B cell (primary cell): ENCODE results near the gene VOPP1. TPM values are rescaled to one million over a fixed set of nuclear protein-coding genes. Genes with fewer than 3 reads are reported as not detected.
A peak's percentile ranks its signal among the peaks of the same experiment; 100 is the strongest.

Experiments used
- ATAC-seq: fragments of 200-7000 bp; cut with Tn5 transposase; one replicate; pipeline ENCODE4 v1.10.0; 2021; ENCODE audit warnings: low read depth, mild to moderate bottlenecking, moderate number of reproducible peaks, moderate library complexity
- CTCF ChIA-PET: fragments of 350-600 bp; sonication (Branson Sonifier 250); formaldehyde crosslinking; loops from one replicate; lab custom pipeline; 2021; ENCODE audit warnings: antibody characterized with exemption, inconsistent platforms; lab: Charles Lee
- POLR2A ChIA-PET: fragments of 350-600 bp; sonication (Branson Sonifier 250); formaldehyde crosslinking; loops from one replicate; lab custom pipeline; 2021; ENCODE audit warnings: antibody characterized with exemption; lab: Charles Lee
- DNase-seq: peaks from one replicate; pipeline ENCODE4 v3.0.0; 2013
- H2AFZ ChIP-seq: 2 replicates; pipeline ENCODE4 v1.6.1; 2012; ENCODE audit warnings: mild to moderate bottlenecking, low read depth, low read length; ENCODE audit not compliant: insufficient read depth, poor library complexity, severe bottlenecking
- H3K27ac ChIP-seq, 2 donors: 1 replicate in 1 of 2; 2 replicates in 1 of 2; pipeline ENCODE4 v1.5.1; 2012 to 2013; ENCODE audit warnings: low read length in 2 of 2, mild to moderate bottlenecking in 2 of 2, moderate library complexity in 1 of 2
- H3K27me3 ChIP-seq, 4 experiments: fragments of 200-600 bp in 1 of 4; sonication (generic) in 1 of 4; replicated peaks in 1 of 4; 1 replicate in 2 of 4; 2 replicates in 2 of 4; pipeline versions ENCODE4 v1.6.1 to v1.7.0; 2013 to 2016; ENCODE audit warnings: low read length in 3 of 4, mild to moderate bottlenecking in 2 of 4, mixed read lengths in 1 of 4, moderate library complexity in 1 of 4; ENCODE audit not compliant: insufficient read depth in 4 of 4, control insufficient read depth in 3 of 4; ENCODE audit errors: control extremely low read depth in 1 of 4
- H3K36me3 ChIP-seq, 2 experiments: replicated peaks in 1 of 2; 1 replicate in 1 of 2; 2 replicates in 1 of 2; pipeline versions ENCODE4 v1.6.1 to v1.7.1; 2013; ENCODE audit warnings: low read length in 1 of 2; ENCODE audit not compliant: insufficient read depth in 2 of 2, control insufficient read depth in 1 of 2; ENCODE audit errors: control extremely low read depth in 1 of 2, extremely low read depth in 1 of 2
- H3K4me1 ChIP-seq, 2 donors: fragments of 200-600 bp in 1 of 2; sonication (generic) in 1 of 2; 1 replicate in 1 of 2; 2 replicates in 1 of 2; pipeline versions ENCODE4 v1.5.1 to v1.6.1; 2013 to 2017; ENCODE audit warnings: low read length in 2 of 2; ENCODE audit not compliant: control insufficient read depth in 2 of 2, insufficient read depth in 2 of 2
- H3K4me2 ChIP-seq: replicated peaks from 2 replicates; pipeline ENCODE3; 2012; ENCODE audit warnings: mild to moderate bottlenecking, low read depth, low read length; ENCODE audit not compliant: poor library complexity, severe bottlenecking
- H3K4me3 ChIP-seq, 5 experiments: fragments of 200-600 bp in 1 of 5; sonication (generic) in 1 of 5; 1 replicate in 3 of 5; 2 replicates in 2 of 5; pipeline versions ENCODE4 v1.5.1 to v1.7.0; 2011 to 2016; ENCODE audit warnings: low read length in 4 of 5, mild to moderate bottlenecking in 4 of 5, low read depth in 2 of 5, control low read depth in 1 of 5, moderate library complexity in 1 of 5; ENCODE audit not compliant: insufficient read depth in 1 of 5; ENCODE audit errors: control extremely low read depth in 1 of 5, extremely low read depth in 1 of 5
- H3K79me2 ChIP-seq: fragments of 200-600 bp; sonication (generic); one replicate; pipeline ENCODE4 v1.6.0; 2016; ENCODE audit warnings: low read length; ENCODE audit not compliant: control insufficient read depth, insufficient read depth
- H3K9ac ChIP-seq: fragments of 200-600 bp; sonication (generic); 2 replicates; pipeline ENCODE4 v1.6.1; 2017; ENCODE audit warnings: mild to moderate bottlenecking, low read length, moderate library complexity
- H3K9me3 ChIP-seq, 3 donors: one replicate each; pipeline versions ENCODE4 v1.6.1 to v1.7.1; 2013; ENCODE audit warnings: low read length in 2 of 3; ENCODE audit not compliant: control insufficient read depth in 2 of 3, insufficient read depth in 1 of 3; ENCODE audit errors: control extremely low read depth in 1 of 3
- H4K20me1 ChIP-seq: 2 replicates; pipeline ENCODE4 v1.6.0; 2012; ENCODE audit warnings: mild to moderate bottlenecking, low read length; ENCODE audit not compliant: insufficient read depth, control insufficient read depth, poor library complexity, severe bottlenecking
- H3K27ac Mint-ChIP-seq: one replicate; pipeline ENCODE4 v1.8.0; 2021; ENCODE audit warnings: mixed read lengths
- H3K27me3 Mint-ChIP-seq: one replicate; pipeline ENCODE4 v1.8.0; 2021; ENCODE audit warnings: mixed read lengths
- H3K4me1 Mint-ChIP-seq: one replicate; pipeline ENCODE4 v1.8.0; 2021; ENCODE audit warnings: mixed read lengths
- H3K4me3 Mint-ChIP-seq: one replicate; pipeline ENCODE4 v1.8.0; 2021; ENCODE audit warnings: mixed read lengths
- H3K9me3 Mint-ChIP-seq: one replicate; pipeline ENCODE4 v1.8.0; 2022; ENCODE audit warnings: mixed read lengths; ENCODE audit not compliant: insufficient read depth
- CTCF ChIP-seq: fragments of 200-600 bp; IDR thresholded peaks from one replicate; pipeline ENCODE4 v1.8.0; 2022; ENCODE audit warnings: antibody characterized with exemption, mild to moderate bottlenecking
- EZH2 ChIP-seq: IDR thresholded peaks from 2 replicates; pipeline ENCODE4 v1.6.1; 2012; ENCODE audit warnings: borderline replicate concordance, low read depth, mild to moderate bottlenecking, moderate library complexity, low read length; ENCODE audit not compliant: insufficient read depth, poor library complexity, severe bottlenecking
- WGBS: methylation state at CpG from one replicate; pipeline ENCODE4 v1.1.5; 2013; ENCODE audit warnings: missing lambda C conversion rate; ENCODE audit not compliant: insufficient coverage; 5-methylcytosine and 5-hydroxymethylcytosine counted together
- intact Hi-C: fragments of 100-400 bp; cut with micrococcal nuclease; formaldehyde crosslinking; loops from one replicate; pipeline ENCODE4 v1.10.0; 2022
- polyA plus RNA-seq: library from polyadenylated mRNA; depleted of rRNA; stranded (reverse); fragments of >200 nt; gene quantifications from 2 replicates; pipeline ENCODE4 v1.2.3, GENCODE V29; 2012
- total RNA-seq, 2 donors: library from RNA; stranded (reverse); fragments of 120-200 nt in 1 of 2; gene quantifications; 1 replicate in 1 of 2; 2 replicates in 1 of 2; pipeline versions ENCODE4 v1.2.3 to v1.2.4, GENCODE V29; 2013 to 2022

Gene VOPP1
- total and polyA plus RNA-seq, 2 donors (not counting 1 experiment from before 2014, with no cell fraction given): 53.2 to 256 TPM

- Histone ChIP-seq H3K4me1 (peaks cover 73 to 83% of the 10 kb centered on the region in 2 donors), H3K79me2 (peaks cover 77% of the 10 kb centered on the region), H4K20me1 (peaks cover 9% of the 10 kb centered on the region), H3K36me3 (no peaks in the 10 kb centered on the region), H3K27me3 (no peaks in the 10 kb centered on the region), H3K4me3 (peak overlapping the region in 1 of 5 experiments; percentile 43), H3K27ac (peak overlapping the region; percentile 100), H3K9ac (peak overlapping the region; percentile 30), H3K9me3 (no peaks in the 10 kb centered on the region), H2AFZ (no peak overlapping the region), H3K4me2 (peak overlapping the region; percentile 77)
- 67% methylated on average over 3 of the region's 8 CpGs for WGBS
- Mint-ChIP-seq H3K4me1 (peaks cover 86% of the 10 kb centered on the region), H3K9me3 (no peaks in the 10 kb centered on the region), H3K27me3 (no peaks in the 10 kb centered on the region), H3K4me3 (peak overlapping the region; percentile 83), H3K27ac (peak overlapping the region; percentile 99)
- TF ChIP-seq EZH2: no peak
- TF ChIP-seq CTCF: no peak
- no peak for DNase-seq
- CTCF ChIA-PET: interaction anchor here (0.7 to 5.1 kb wide), 15 partner anchors 9 to 121 kb away, joined by 3 to 73 read pairs (median 4); partner anchors contain the start of gene VOPP1
- ATAC-seq: no peak
- POLR2A ChIA-PET: interaction anchor here (0.9 to 9.8 kb wide), 8 partner anchors 9 to 519 kb away, joined by 3 to 157 read pairs (median 10); partner anchors contain the start of genes CCT6A, PSPH and VOPP1
- intact Hi-C loops: loop anchor here (2.0 to 5.0 kb wide), 2 partner anchors 16 to 460 kb away; no protein-coding TSS in a partner anchor
Measured at GRCh38 chr7:55532150-55532917, 40.0 kb downstream of the VOPP1 start.

DNA sequence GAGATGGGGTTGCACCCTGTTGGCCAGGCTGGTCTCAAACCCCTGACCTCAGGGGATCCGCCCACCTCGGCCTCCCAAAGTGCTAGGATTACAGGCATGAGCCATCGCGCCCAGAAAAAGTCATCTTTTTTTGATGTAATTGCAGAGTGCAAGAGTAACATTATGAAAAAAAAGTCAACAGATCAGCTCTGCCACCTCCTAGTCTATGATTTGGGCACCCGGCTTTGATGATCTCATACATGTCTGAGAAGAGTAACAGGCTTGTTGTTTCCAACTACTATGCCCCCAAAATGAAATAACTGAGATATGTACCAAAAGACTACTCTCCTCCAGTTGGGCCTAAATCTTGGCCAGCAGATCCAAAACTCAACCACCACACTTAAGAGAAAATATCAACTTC is 40.8 kb downstream of the VOPP1 start:
- Histone ChIP-seq H3K4me2 (peak overlapping the region; percentile 77), H3K4me3 (no peak overlapping the region), H3K27me3 (no peaks in the 10 kb centered on the region), H3K9me3 (no peaks in the 10 kb centered on the region), H3K27ac (peak overlapping the region; percentile 100), H3K9ac (no peak overlapping the region), H3K79me2 (peaks cover 77% of the 10 kb centered on the region), H4K20me1 (peaks cover under 1% of the 10 kb centered on the region), H2AFZ (no peak overlapping the region), H3K4me1 (peaks cover 73 to 83% of the 10 kb centered on the region in 2 donors), H3K36me3 (no peaks in the 10 kb centered on the region)
- H3K4me3 Mint-ChIP-seq: peak overlapping the region; percentile 83
- H3K4me1 Mint-ChIP-seq: peaks cover 86% of the 10 kb centered on the region
- ChIA-PET POLR2A (interaction anchor here (1.0 to 9.8 kb wide), 3 partner anchors 14 to 166 kb away, joined by 4 to 157 read pairs (median 60); partner anchors contain the start of gene VOPP1), CTCF (interaction anchor here (0.8 to 5.1 kb wide), 8 partner anchors 8 to 122 kb away, joined by 3 to 73 read pairs (median 6); partner anchors contain the start of gene VOPP1)
- H3K27ac Mint-ChIP-seq: peak overlapping the region; percentile 99
- ATAC-seq (no peak), DNase-seq (no peak)
- no peaks in the 10 kb centered on the region for H3K27me3 Mint-ChIP-seq
- 100% methylated on average over 1 of the region's 5 CpGs for WGBS
- no peak for TF ChIP-seq CTCF
- intact Hi-C loops: loop anchor here (5.0 kb wide), 1 partner anchor 459 kb away; no protein-coding TSS in a partner anchor
- H3K9me3 Mint-ChIP-seq: no peaks in the 10 kb centered on the region
